ENCODE measurements around the gene RFWD3.

Gene RFWD3

DNA sequence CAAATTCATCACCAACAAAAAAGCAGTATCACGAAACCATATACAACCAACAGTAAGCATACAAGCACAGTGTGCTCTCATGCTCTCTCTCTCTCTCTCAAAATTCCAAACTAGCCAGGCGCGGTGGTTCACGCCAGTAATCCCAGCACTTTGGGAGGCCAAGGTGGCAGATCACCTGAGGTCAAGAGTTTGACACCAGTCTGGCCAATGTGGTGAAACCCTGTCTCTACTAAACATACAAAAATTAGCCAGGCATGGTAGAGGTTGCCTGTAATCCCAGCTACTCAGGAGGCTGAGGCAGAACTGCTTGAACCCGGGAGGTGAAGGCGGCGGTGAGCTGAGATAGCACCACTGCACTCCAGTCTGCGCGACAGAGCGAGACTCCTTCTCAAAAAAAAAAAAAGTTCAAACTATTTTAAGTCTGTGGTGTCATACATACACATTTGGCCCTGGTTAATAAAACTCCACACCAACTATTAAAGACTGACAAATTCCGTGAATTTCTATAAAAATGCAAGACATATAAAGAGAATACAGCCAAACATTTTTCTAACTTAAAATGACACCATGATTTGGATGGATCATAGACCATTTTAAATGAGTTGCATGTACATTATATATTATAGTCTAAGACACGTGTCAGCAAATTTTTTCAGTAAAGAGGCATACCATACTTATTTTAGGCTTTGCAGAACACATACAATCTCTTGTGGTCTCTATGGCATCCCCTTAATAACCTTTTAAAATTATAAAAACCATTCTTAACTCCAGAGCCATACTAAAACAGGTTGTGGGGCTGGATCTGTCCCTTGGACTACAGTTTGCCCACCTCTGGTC lies 90.7 kb downstream of the RFWD3 start:
- no peak for DNase-seq

DNA sequence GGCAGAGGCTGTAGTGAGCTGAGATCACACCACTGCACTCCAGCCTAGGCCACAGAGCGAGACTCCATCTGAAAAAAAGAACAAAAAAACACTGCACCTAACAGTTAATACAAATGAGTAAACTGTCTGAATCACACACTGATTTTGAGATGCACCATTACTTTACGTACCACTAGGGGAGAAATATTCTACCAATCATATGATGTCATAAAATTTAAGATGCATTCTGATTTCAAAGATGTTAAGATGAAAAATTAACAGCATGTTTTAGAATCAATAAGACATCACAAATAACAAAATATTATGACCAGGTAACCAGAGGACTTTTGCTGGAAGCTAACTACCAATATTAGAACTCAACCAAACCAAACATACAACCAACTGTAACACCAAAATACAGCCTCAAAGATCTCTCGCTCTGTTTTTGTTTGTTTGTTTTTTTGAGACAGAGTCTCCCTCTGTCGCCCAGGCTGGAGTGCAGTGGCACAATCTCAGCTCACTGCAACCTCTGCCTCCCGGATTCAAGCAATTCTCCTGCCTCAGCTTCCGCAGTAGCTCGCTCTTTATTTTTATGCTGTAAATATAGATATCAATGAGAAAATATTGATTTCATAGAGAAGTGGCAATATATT lies 91.4 kb downstream of the RFWD3 start:
- DNase-seq = no peak

DNA sequence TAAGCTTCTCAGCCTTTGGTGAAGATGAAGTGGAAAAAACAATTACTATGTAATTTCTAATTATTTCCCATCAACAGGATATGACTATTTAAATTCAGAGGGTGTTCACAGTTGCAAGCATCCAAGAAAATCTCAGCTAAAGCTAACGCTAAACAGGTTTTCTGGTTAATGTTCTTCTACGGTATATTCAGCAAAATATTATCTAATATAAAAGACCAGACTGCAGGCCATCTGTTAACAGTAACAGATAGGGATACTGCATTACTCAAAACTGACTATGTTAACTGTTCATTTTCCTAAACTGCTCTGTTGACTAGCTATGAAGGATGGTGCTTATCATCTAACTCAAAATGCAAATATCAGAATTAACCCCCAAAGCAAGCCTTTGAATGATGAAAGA lies 92.5 kb downstream of the RFWD3 start:
- DNase-seq = no peak

DNA sequence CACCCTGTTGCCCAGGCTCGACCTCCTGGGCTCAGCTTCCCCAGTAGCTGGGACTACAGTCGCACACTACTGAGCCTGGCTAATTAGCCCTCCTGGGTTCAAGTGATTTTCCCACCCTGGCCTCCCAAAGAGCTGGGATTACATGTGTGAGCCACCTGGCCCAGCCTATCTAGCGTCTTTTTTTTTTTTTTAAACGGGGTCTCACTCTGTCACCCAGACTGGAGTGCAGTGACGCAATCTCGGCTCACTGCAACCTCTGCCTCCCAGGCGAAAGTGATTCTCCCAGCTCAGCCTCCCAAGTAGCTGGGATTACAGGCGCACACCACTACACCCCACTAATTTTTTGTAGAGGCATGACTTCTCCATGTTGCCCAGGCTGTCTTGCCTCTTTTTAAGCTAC lies 93.1 kb downstream of the RFWD3 start:
- DNase-seq = no peak

All from NCI-H1105 (cell line).